H9 (cell line): ENCODE results near the gene RBKS. TPM values are rescaled to one million over a fixed set of nuclear protein-coding genes. Genes with fewer than 3 reads are reported as not detected.

Experiments used
- DNase-seq: peaks from one replicate; pipeline ENCODE4 v3.0.0-alpha.2; 2017
- H2AFZ ChIP-seq: one replicate; pipeline ENCODE4 v1.6.1; 2013; ENCODE audit warnings: mild to moderate bottlenecking, low read length, control low read depth, moderate library complexity
- H2AK5ac ChIP-seq: 2 replicates; pipeline ENCODE4 v1.6.1; 2013; ENCODE audit warnings: low read length, control low read depth, mixed read lengths; ENCODE audit not compliant: insufficient read length
- H2BK120ac ChIP-seq: one replicate; pipeline ENCODE4 v1.6.1; 2013; ENCODE audit warnings: low read depth, mild to moderate bottlenecking, low read length, control low read depth, inconsistent platforms; ENCODE audit not compliant: poor library complexity, severe bottlenecking
- H2BK12ac ChIP-seq: 2 replicates; pipeline ENCODE4 v1.6.1; 2013; ENCODE audit warnings: low read length, control low read depth, mixed read lengths, low read depth; ENCODE audit not compliant: insufficient read length
- H2BK15ac ChIP-seq: 2 replicates; pipeline ENCODE4 v1.6.1; 2013; ENCODE audit warnings: low read depth, low read length, control low read depth
- H2BK20ac ChIP-seq: one replicate; pipeline ENCODE4 v1.6.1; 2013; ENCODE audit warnings: low read depth, mild to moderate bottlenecking, low read length, control low read depth, inconsistent platforms; ENCODE audit not compliant: poor library complexity, severe bottlenecking
- H2BK5ac ChIP-seq: 2 replicates; pipeline ENCODE4 v1.6.1; 2013; ENCODE audit warnings: low read length, control low read depth, mixed read lengths; ENCODE audit not compliant: insufficient read length
- H3K14ac ChIP-seq: 2 replicates; pipeline ENCODE4 v1.6.1; 2013; ENCODE audit warnings: low read length, control low read depth; ENCODE audit not compliant: insufficient read depth
- H3K18ac ChIP-seq: 2 replicates; pipeline ENCODE4 v1.6.1; 2013; ENCODE audit warnings: low read depth, mild to moderate bottlenecking, mixed read lengths, low read length, control low read depth; ENCODE audit not compliant: insufficient read length
- H3K23ac ChIP-seq: 2 replicates; pipeline ENCODE4 v1.6.1; 2013; ENCODE audit warnings: low read length, control low read depth, mixed read lengths, low read depth; ENCODE audit not compliant: insufficient read length
- H3K23me2 ChIP-seq: 2 replicates; pipeline ENCODE4 v1.6.1; 2013; ENCODE audit warnings: low read depth, mild to moderate bottlenecking, mixed read lengths, low read length, control low read depth; ENCODE audit not compliant: insufficient read length, poor library complexity, severe bottlenecking
- H3K27ac ChIP-seq: 2 replicates; pipeline ENCODE4 v1.5.1; 2013; ENCODE audit warnings: low read length, control low read depth, mixed read lengths, low read depth; ENCODE audit not compliant: insufficient read length
- H3K27me3 ChIP-seq: 2 replicates; pipeline ENCODE4 v1.6.1; 2013; ENCODE audit warnings: low read length, control low read depth, inconsistent platforms; ENCODE audit not compliant: insufficient read depth
- H3K4ac ChIP-seq: 2 replicates; pipeline ENCODE4 v1.6.1; 2013; ENCODE audit warnings: low read depth, mild to moderate bottlenecking, control low read depth, inconsistent platforms, low read length, moderate library complexity
- H3K4me1 ChIP-seq: 2 replicates; pipeline ENCODE4 v1.6.1; 2013; ENCODE audit warnings: low read length, control low read depth, inconsistent platforms; ENCODE audit not compliant: insufficient read depth
- H3K4me2 ChIP-seq: 2 replicates; pipeline ENCODE4 v1.6.1; 2013; ENCODE audit warnings: low read length, control low read depth, mixed read lengths; ENCODE audit not compliant: insufficient read length, insufficient read depth
- H3K56ac ChIP-seq: 2 replicates; pipeline ENCODE4 v1.6.1; 2013; ENCODE audit warnings: low read depth, mild to moderate bottlenecking, mixed read lengths, low read length, control low read depth; ENCODE audit not compliant: insufficient read length
- H3K79me1 ChIP-seq: 2 replicates; pipeline ENCODE4 v1.6.1; 2013; ENCODE audit warnings: low read depth, mild to moderate bottlenecking, moderate library complexity, low read length, control low read depth, inconsistent platforms; ENCODE audit not compliant: insufficient read depth, poor library complexity, severe bottlenecking
- H3K79me2 ChIP-seq: 2 replicates; pipeline ENCODE4 v1.6.1; 2013; ENCODE audit warnings: low read length, control low read depth, inconsistent platforms; ENCODE audit not compliant: insufficient read depth
- H3K9ac ChIP-seq: 2 replicates; pipeline ENCODE4 v1.6.1; 2013; ENCODE audit warnings: low read length, control low read depth, mixed read lengths; ENCODE audit not compliant: insufficient read length; ENCODE audit errors: extremely low read depth
- H3K9me3 ChIP-seq: one replicate; pipeline ENCODE4 v1.6.1; 2013; ENCODE audit warnings: low read depth, low read length, inconsistent platforms; ENCODE audit not compliant: control insufficient read depth
- H3T11ph ChIP-seq: one replicate; pipeline ENCODE4 v1.6.1; 2013; ENCODE audit warnings: mild to moderate bottlenecking, low read length, control low read depth, inconsistent platforms
- H4K20me1 ChIP-seq: one replicate; pipeline ENCODE4 v1.6.1; 2013; ENCODE audit not compliant: control insufficient read depth, insufficient read length, insufficient read depth
- H4K5ac ChIP-seq: 2 replicates; pipeline ENCODE4 v1.6.1; 2013; ENCODE audit warnings: low read depth, mild to moderate bottlenecking, mixed read lengths, low read length, control low read depth; ENCODE audit not compliant: insufficient read length
- H4K8ac ChIP-seq: replicated peaks from 2 replicates; pipeline ENCODE4 v1.6.1; 2013; ENCODE audit warnings: low read length, control low read depth, mixed read lengths, low read depth; ENCODE audit not compliant: insufficient read length
- H4K91ac ChIP-seq: 2 replicates; pipeline ENCODE4 v1.6.1; 2013; ENCODE audit warnings: low read depth, mild to moderate bottlenecking, moderate library complexity, mixed read lengths, low read length, control low read depth; ENCODE audit not compliant: insufficient read length
- H3K27ac Mint-ChIP-seq, 3 experiments: 2 replicates in 2 of 3; 3 replicates in 1 of 3; pipeline ENCODE4 v1.8.0; 2020 to 2021; ENCODE audit warnings: mixed read lengths in 3 of 3, mild to moderate bottlenecking in 1 of 3, moderate library complexity in 1 of 3
- H3K27me3 Mint-ChIP-seq: 2 replicates; pipeline ENCODE4 v1.8.0; 2021; ENCODE audit warnings: low read depth, mild to moderate bottlenecking, moderate library complexity, mixed read lengths
- H3K36me3 Mint-ChIP-seq, 3 experiments: 2 replicates in 2 of 3; 3 replicates in 1 of 3; pipeline ENCODE4 v1.8.0; 2020 to 2021; ENCODE audit warnings: low read depth in 3 of 3, mixed read lengths in 3 of 3; ENCODE audit not compliant: insufficient read depth in 1 of 3
- H3K4me1 Mint-ChIP-seq, 2 experiments: 2 replicates each; pipeline ENCODE4 v1.8.0; 2020; ENCODE audit warnings: mixed read lengths in 2 of 2
- H3K4me3 Mint-ChIP-seq, 2 experiments: 2 replicates in 1 of 2; 3 replicates in 1 of 2; pipeline ENCODE4 v1.8.0; 2020 to 2021; ENCODE audit warnings: mild to moderate bottlenecking in 2 of 2, mixed read lengths in 2 of 2, moderate library complexity in 1 of 2
- H3K9me3 Mint-ChIP-seq, 2 experiments: 2 replicates in 1 of 2; 3 replicates in 1 of 2; pipeline ENCODE4 v1.8.0; 2020; ENCODE audit warnings: mild to moderate bottlenecking in 2 of 2, mixed read lengths in 2 of 2, moderate library complexity in 1 of 2
- CTCF ChIP-seq: fragments of 200-600 bp; sonication (generic); conservative IDR thresholded peaks from 3 replicates; pipeline ENCODE4 v1.8.0; 2021; ENCODE audit warnings: antibody characterized with exemption, mild to moderate bottlenecking
- WGBS: extraction: QIAGEN DNeasy Blood & Tissue Kit; methylation state at CpG from one replicate; pipeline ENCODE4 v1.1.7; 2013; ENCODE audit warnings: missing lambda C conversion rate, low lambda C conversion rate, mixed read lengths; ENCODE audit not compliant: insufficient read length; ENCODE audit errors: extremely low coverage; 5-methylcytosine and 5-hydroxymethylcytosine counted together
- total RNA-seq: library from RNA; stranded (reverse); gene quantifications from 2 replicates; pipeline ENCODE4 v1.2.1, GENCODE V29; 2021

Gene RBKS
- total RNA-seq, 1 experiment from 2014 or later, result 2.3 TPM

- no peaks in the 10 kb centered on the region for H3K4me1 Mint-ChIP-seq
- WGBS, result no CpG with 5 or more reads among the region's 1 CpG
- no peak overlapping the region for H4K91ac ChIP-seq
These were observed 26.3 kb upstream of the RBKS start for GRCh38 chr2:27916293-27916995.

More at GRCh38 chr2:27916293-27916995, 26.3 kb upstream of the RBKS start:
- H2BK15ac ChIP-seq, result no peak overlapping the region
- no peaks in the 10 kb centered on the region for H3K79me1 ChIP-seq
- no peaks in the 10 kb centered on the region for H3K4me1 ChIP-seq
- Mint-ChIP-seq H3K9me3 (no peaks in the 10 kb centered on the region), H3K36me3 (no peaks in the 10 kb centered on the region), H3K27ac (no peak overlapping the region), H3K4me3 (no peak overlapping the region), H3K27me3 (no peaks in the 10 kb centered on the region)
- H3K27ac ChIP-seq, result no peak overlapping the region
- no peak overlapping the region for H3K23ac ChIP-seq
- H3K14ac ChIP-seq, result no peak overlapping the region
- TF ChIP-seq CTCF, result no peak
- no peak overlapping the region for H3K4ac ChIP-seq
- H2AK5ac ChIP-seq, result no peak overlapping the region
- no peak overlapping the region for H3K56ac ChIP-seq
- H3K18ac ChIP-seq, result no peak overlapping the region
- H2BK120ac ChIP-seq, result no peak overlapping the region
- no peak overlapping the region for H2AFZ ChIP-seq
- no peaks in the 10 kb centered on the region for H3K23me2 ChIP-seq
- no peak overlapping the region for H2BK12ac ChIP-seq
- H2BK5ac ChIP-seq, result no peak overlapping the region
- no peak overlapping the region for H3K4me2 ChIP-seq
- H3K9me3 ChIP-seq, result no peaks in the 10 kb centered on the region
- no peak for DNase-seq
- no peak overlapping the region for H2BK20ac ChIP-seq
- H3K9ac ChIP-seq, result no peak overlapping the region
- no peak overlapping the region for H4K8ac ChIP-seq
- H4K20me1 ChIP-seq, result no peaks in the 10 kb centered on the region
- no peak overlapping the region for H4K5ac ChIP-seq
- H3K27me3 ChIP-seq, result no peaks in the 10 kb centered on the region
- H3T11ph ChIP-seq, result no peak overlapping the region
- no peaks in the 10 kb centered on the region for H3K79me2 ChIP-seq
